Activated T-helper 1 cell treated with anti-CD3 and anti-CD28 coated beads, Interleukin-12 subunit alpha, Interleukin-12 subunit beta, Interleukin-2, Interleukin-4 antibody, amounts not matched to agents 30 ng/mL and 10 ng/mL and 1 ng/mL, durations not matched to agents 14 hours and 24 hours and 36 hours (primary cell): Measurements from ENCODE around the gene ACOT8. TPM values are rescaled to one million over a fixed set of nuclear protein-coding genes. Genes with fewer than 3 reads are reported as not detected.

Experiments
- DNase-seq: peaks from one replicate; pipeline ENCODE4 v3.0.0; 2021; ENCODE audit warnings: low spot score
- H3K27ac Mint-ChIP-seq: one replicate; pipeline ENCODE4 v1.8.0; 2021; ENCODE audit warnings: mild to moderate bottlenecking, mixed read lengths
- H3K27me3 Mint-ChIP-seq: one replicate; pipeline ENCODE4 v1.8.0; 2022; ENCODE audit warnings: mild to moderate bottlenecking, moderate library complexity, mixed read lengths; ENCODE audit not compliant: insufficient read depth
- H3K36me3 Mint-ChIP-seq: one replicate; pipeline ENCODE4 v1.8.0; 2021; ENCODE audit warnings: low read depth, mixed read lengths
- H3K4me1 Mint-ChIP-seq: one replicate; pipeline ENCODE4 v1.8.0; 2021; ENCODE audit warnings: low read depth, mixed read lengths
- H3K4me3 Mint-ChIP-seq: one replicate; pipeline ENCODE4 v1.8.0; 2021; ENCODE audit warnings: mild to moderate bottlenecking, moderate library complexity, mixed read lengths
- H3K9me3 Mint-ChIP-seq: one replicate; pipeline ENCODE4 v1.8.0; 2021; ENCODE audit warnings: mixed read lengths
- intact Hi-C: fragments of 100-400 bp; cut with micrococcal nuclease; formaldehyde crosslinking; loops from one replicate; pipeline ENCODE4 v1.15.1; 2024
- total RNA-seq: library from RNA; stranded (reverse); gene quantifications from 2 replicates; pipeline ENCODE4 v1.2.3, GENCODE V29; 2022

Gene ACOT8
- total RNA-seq, 1 donor from 2014 or later = 26.5 TPM

- intact Hi-C loops = loop anchor here (5.0 kb wide), 1 partner anchor 498 kb away; the partner anchor contains the start of gene SYS1
- no peaks in the 10 kb centered on the region for H3K9me3 Mint-ChIP-seq
- H3K4me3 Mint-ChIP-seq = no peak overlapping the region
- peaks cover 33% of the 10 kb centered on the region for H3K4me1 Mint-ChIP-seq
- no peak for DNase-seq
- H3K27ac Mint-ChIP-seq = no peak overlapping the region
- H3K27me3 Mint-ChIP-seq = no peaks in the 10 kb centered on the region
- peaks cover 15% of the 10 kb centered on the region for H3K36me3 Mint-ChIP-seq
Measured at GRCh38 chr20:45859916-45860315, 2.7 kb upstream of the ACOT8 start.

GRCh38 chr20:45857882-45858216, 657 bp upstream of the ACOT8 start:
- Mint-ChIP-seq H3K36me3 (peaks cover 19% of the 10 kb centered on the region), H3K27me3 (no peaks in the 10 kb centered on the region)

GRCh38 chr20:45853484-45853883, 3.7 kb downstream of the ACOT8 start:
- intact Hi-C loops = no loop called here
- H3K4me1 Mint-ChIP-seq = peaks cover 23% of the 10 kb centered on the region
- H3K27me3 Mint-ChIP-seq = no peaks in the 10 kb centered on the region
- DNase-seq = no peak
- peaks cover 27% of the 10 kb centered on the region for H3K36me3 Mint-ChIP-seq
- no peaks in the 10 kb centered on the region for H3K9me3 Mint-ChIP-seq
- H3K27ac Mint-ChIP-seq = no peak overlapping the region
- no peak overlapping the region for H3K4me3 Mint-ChIP-seq

More at GRCh38 chr20:45857882-45858216, 657 bp upstream of the ACOT8 start:
- H3K4me3 Mint-ChIP-seq = peak overlapping the region; percentile 97
- peak overlapping the region; percentile 98 for H3K27ac Mint-ChIP-seq
- intact Hi-C loops = loop anchor here (1.0 to 5.0 kb wide), 10 partner anchors 23 to 496 kb away; partner anchors contain the start of genes CTSA, DNTTIP1, NEURL2 and PIGT
- H3K4me1 Mint-ChIP-seq = peaks cover 33% of the 10 kb centered on the region
- DNase-seq = no peak
- H3K9me3 Mint-ChIP-seq = no peaks in the 10 kb centered on the region

- intact Hi-C loops = no loop called here
- Mint-ChIP-seq H3K9me3 (no peaks in the 10 kb centered on the region), H3K27ac (no peak overlapping the region), H3K36me3 (peaks cover 24% of the 10 kb centered on the region), H3K27me3 (no peaks in the 10 kb centered on the region), H3K4me1 (peaks cover 11% of the 10 kb centered on the region), H3K4me3 (no peak overlapping the region)
- DNase-seq = no peak
Measured at GRCh38 chr20:45852326-45852725, 4.9 kb downstream of the ACOT8 start.

GRCh38 chr20:45851501-45851900, 5.7 kb downstream of the ACOT8 start:
- Mint-ChIP-seq H3K4me3 (no peak overlapping the region), H3K27ac (no peak overlapping the region), H3K9me3 (no peaks in the 10 kb centered on the region), H3K4me1 (peaks cover 8% of the 10 kb centered on the region), H3K36me3 (peaks cover 23% of the 10 kb centered on the region), H3K27me3 (no peaks in the 10 kb centered on the region)
- intact Hi-C loops = no loop called here
- no peak for DNase-seq

GRCh38 chr20:45850926-45851325, 6.3 kb downstream of the ACOT8 start:
- Mint-ChIP-seq H3K4me1 (peaks cover 2% of the 10 kb centered on the region), H3K4me3 (no peak overlapping the region), H3K27me3 (no peaks in the 10 kb centered on the region), H3K9me3 (no peaks in the 10 kb centered on the region), H3K27ac (no peak overlapping the region), H3K36me3 (peaks cover 27% of the 10 kb centered on the region)
- intact Hi-C loops = no loop called here
- DNase-seq = no peak

- no peaks in the 10 kb centered on the region for H3K27me3 Mint-ChIP-seq
- DNase-seq = no peak
- H3K4me1 Mint-ChIP-seq = no peaks in the 10 kb centered on the region
- intact Hi-C loops = no loop called here
- H3K9me3 Mint-ChIP-seq = no peaks in the 10 kb centered on the region
- no peak overlapping the region for H3K4me3 Mint-ChIP-seq
- H3K27ac Mint-ChIP-seq = no peak overlapping the region
- peaks cover 27% of the 10 kb centered on the region for H3K36me3 Mint-ChIP-seq
Measured at GRCh38 chr20:45850238-45850637, 7.0 kb downstream of the ACOT8 start.

GRCh38 chr20:45848969-45849582, 8.1 kb downstream of the ACOT8 start:
- Mint-ChIP-seq H3K9me3 (no peaks in the 10 kb centered on the region), H3K36me3 (peaks cover 29% of the 10 kb centered on the region), H3K4me1 (no peaks in the 10 kb centered on the region), H3K27me3 (no peaks in the 10 kb centered on the region), H3K4me3 (no peak overlapping the region), H3K27ac (no peak overlapping the region)
- no peak for DNase-seq
- intact Hi-C loops = no loop called here

GRCh38 chr20:45848421-45848820, 8.8 kb downstream of the ACOT8 start:
- Mint-ChIP-seq H3K9me3 (no peaks in the 10 kb centered on the region), H3K36me3 (peaks cover 30% of the 10 kb centered on the region), H3K27me3 (no peaks in the 10 kb centered on the region), H3K27ac (no peak overlapping the region), H3K4me1 (no peaks in the 10 kb centered on the region), H3K4me3 (no peak overlapping the region)
- intact Hi-C loops = no loop called here
- DNase-seq = no peak

GRCh38 chr20:45845452-45845851, 11.7 kb downstream of the ACOT8 start:
- H3K4me1 Mint-ChIP-seq = no peaks in the 10 kb centered on the region
- intact Hi-C loops = no loop called here
- no peak overlapping the region for H3K27ac Mint-ChIP-seq
- peaks cover 27% of the 10 kb centered on the region for H3K36me3 Mint-ChIP-seq
- DNase-seq = no peak
- no peaks in the 10 kb centered on the region for H3K27me3 Mint-ChIP-seq
- H3K9me3 Mint-ChIP-seq = no peaks in the 10 kb centered on the region
- no peak overlapping the region for H3K4me3 Mint-ChIP-seq

- intact Hi-C loops = no loop called here
- Mint-ChIP-seq H3K36me3 (peaks cover 20% of the 10 kb centered on the region), H3K27me3 (no peaks in the 10 kb centered on the region), H3K4me3 (no peak overlapping the region), H3K4me1 (no peaks in the 10 kb centered on the region), H3K9me3 (no peaks in the 10 kb centered on the region), H3K27ac (no peak overlapping the region)
- no peak for DNase-seq
Measured at GRCh38 chr20:45843506-45843905, 13.7 kb downstream of the ACOT8 start.

- intact Hi-C loops = no loop called here
- DNase-seq = no peak
- H3K9me3 Mint-ChIP-seq = no peaks in the 10 kb centered on the region
- H3K4me1 Mint-ChIP-seq = no peaks in the 10 kb centered on the region
- no peak overlapping the region for H3K27ac Mint-ChIP-seq
- no peak overlapping the region for H3K4me3 Mint-ChIP-seq
- H3K27me3 Mint-ChIP-seq = no peaks in the 10 kb centered on the region
- H3K36me3 Mint-ChIP-seq = peaks cover 20% of the 10 kb centered on the region
Measured at GRCh38 chr20:45842169-45842812, 14.9 kb downstream of the ACOT8 start.

- no peak overlapping the region for H3K27ac Mint-ChIP-seq
- H3K4me3 Mint-ChIP-seq = no peak overlapping the region
- no peaks in the 10 kb centered on the region for H3K27me3 Mint-ChIP-seq
- peaks cover 19% of the 10 kb centered on the region for H3K36me3 Mint-ChIP-seq
- no peaks in the 10 kb centered on the region for H3K9me3 Mint-ChIP-seq
- no peaks in the 10 kb centered on the region for H3K4me1 Mint-ChIP-seq
- intact Hi-C loops = no loop called here
- no peak for DNase-seq
Measured at GRCh38 chr20:45841407-45842129, 15.6 kb downstream of the ACOT8 start.
